ENCODE measurements around the gene ATF6. TPM values are rescaled to one million over a fixed set of nuclear protein-coding genes. Genes with fewer than 3 reads are reported as not detected.
A peak's percentile ranks its signal among the peaks of the same experiment; 100 is the strongest.

The ATF6 gene
- total RNA-seq, 2 experiments from 2014 or later: 16.2 to 17.1 TPM

DNA sequence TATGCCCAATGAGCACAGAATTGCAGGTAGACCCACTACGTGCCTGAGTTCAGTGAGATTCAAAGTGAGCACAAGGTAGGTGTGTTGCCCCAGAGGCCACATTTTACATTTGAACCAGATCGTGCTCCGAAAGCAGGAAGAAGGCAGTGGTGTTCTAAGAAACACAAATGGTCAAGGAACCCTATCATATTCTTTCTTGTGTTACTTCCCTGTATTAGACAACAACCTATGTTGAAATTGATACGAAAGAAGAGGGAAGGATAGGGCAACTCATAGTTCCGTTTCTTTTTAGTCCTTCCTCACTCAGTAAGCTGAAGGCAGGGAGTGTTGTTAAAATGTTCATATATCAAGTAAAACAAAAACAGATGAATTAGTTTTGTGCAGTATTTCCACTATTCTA lies 223.7 kb downstream of the ATF6 start:
- H3K9me3 ChIP-seq (ENCODE audit: control insufficient read depth in 1 of 2, insufficient read depth in 1 of 2, low read length in 2 of 2): peaks cover 6 to 15% of the 10 kb centered on the region in 2 experiments
- no peak overlapping the region for H3K4me3 ChIP-seq (ENCODE audit: low read length)
- Mint-ChIP-seq H3K4me1 (ENCODE audit: low read depth) (no peaks in the 10 kb centered on the region), H3K27me3 (no peaks in the 10 kb centered on the region), H3K9me3 (peaks cover 3% of the 10 kb centered on the region), H3K27ac (no peak overlapping the region), H3K36me3 (ENCODE audit: low read depth) (no peaks in the 10 kb centered on the region), H3K4me3 (no peak overlapping the region)
- POLR2A ChIA-PET: no interaction called here
- H3K27me3 ChIP-seq (ENCODE audit: control insufficient read depth in 1 of 2, insufficient read depth in 2 of 2, low read length in 2 of 2): no peaks in the 10 kb centered on the region
- no peak for ATAC-seq (ENCODE audit: poor library complexity)
- H3K36me3 ChIP-seq (ENCODE audit: insufficient read depth, low read length): no peaks in the 10 kb centered on the region
- no peak overlapping the region for H3K27ac ChIP-seq (ENCODE audit: low read depth in 1 of 2, low read length in 2 of 2)
- CTCF ChIA-PET: no interaction called here
- intact Hi-C loops (cut with DNase I, micrococcal nuclease): no loop called here
- H3K4me1 ChIP-seq (ENCODE audit: insufficient read depth, low read length): no peaks in the 10 kb centered on the region
- TF ChIP-seq, protein P1, sequence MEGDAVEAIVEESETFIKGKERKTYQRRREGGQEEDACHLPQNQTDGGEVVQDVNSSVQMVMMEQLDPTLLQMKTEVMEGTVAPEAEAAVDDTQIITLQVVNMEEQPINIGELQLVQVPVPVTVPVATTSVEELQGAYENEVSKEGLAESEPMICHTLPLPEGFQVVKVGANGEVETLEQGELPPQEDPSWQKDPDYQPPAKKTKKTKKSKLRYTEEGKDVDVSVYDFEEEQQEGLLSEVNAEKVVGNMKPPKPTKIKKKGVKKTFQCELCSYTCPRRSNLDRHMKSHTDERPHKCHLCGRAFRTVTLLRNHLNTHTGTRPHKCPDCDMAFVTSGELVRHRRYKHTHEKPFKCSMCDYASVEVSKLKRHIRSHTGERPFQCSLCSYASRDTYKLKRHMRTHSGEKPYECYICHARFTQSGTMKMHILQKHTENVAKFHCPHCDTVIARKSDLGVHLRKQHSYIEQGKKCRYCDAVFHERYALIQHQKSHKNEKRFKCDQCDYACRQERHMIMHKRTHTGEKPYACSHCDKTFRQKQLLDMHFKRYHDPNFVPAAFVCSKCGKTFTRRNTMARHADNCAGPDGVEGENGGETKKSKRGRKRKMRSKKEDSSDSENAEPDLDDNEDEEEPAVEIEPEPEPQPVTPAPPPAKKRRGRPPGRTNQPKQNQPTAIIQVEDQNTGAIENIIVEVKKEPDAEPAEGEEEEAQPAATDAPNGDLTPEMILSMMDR (IDR thresholded peaks at IDR 0.05): no peak
- DNase-seq: peak in 2 of 14 experiments; percentile 3 to 4

DNA sequence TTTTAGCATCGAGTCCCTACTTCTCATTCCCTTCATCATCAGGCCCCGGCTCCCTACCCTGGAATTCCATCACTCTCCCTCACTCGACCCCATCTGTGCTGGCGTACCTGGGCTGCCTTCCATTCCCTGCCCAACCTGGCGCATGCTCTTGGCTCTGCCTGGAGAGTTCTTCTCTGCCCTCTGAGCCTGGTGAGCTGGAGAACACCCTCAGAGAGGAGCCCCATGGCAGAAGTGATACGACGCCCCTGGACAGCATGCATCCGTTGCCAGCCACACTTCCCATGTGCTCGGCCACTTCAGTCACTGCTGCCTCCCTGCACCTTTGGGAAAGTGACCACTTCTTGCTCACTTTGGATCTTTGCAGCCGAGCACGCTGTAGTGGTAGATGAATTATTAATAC lies 227.5 kb downstream of the ATF6 start:
- CTCF ChIA-PET: no interaction called here
- intact Hi-C loops (cut with DNase I, micrococcal nuclease): no loop called here

DNA sequence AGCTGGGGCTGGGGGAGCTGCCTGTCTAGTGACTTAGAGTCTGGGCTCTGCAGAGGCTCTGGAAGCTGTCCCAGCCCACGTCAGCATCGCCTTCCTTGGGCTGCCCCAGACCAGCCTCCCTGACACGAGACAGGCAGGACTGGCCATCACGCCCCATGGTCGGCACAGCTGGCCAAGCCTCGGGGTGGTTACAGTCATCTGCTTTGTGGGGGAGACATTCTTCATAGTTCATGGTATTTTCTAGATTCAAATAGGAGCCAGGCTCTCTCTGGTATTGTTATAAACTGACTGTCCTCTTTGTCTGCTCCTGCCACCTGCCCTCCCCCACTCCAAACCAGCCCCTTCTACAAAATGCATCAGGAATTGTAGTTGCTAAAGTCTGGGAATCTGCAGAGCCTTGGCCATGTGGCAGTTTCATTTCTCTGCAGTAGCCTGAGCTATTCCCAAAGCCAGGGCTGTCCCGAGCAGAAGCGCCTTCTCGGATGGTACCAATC lies 228.1 kb downstream of the ATF6 start:
- H3K36me3 Mint-ChIP-seq (ENCODE audit: low read depth): no peaks in the 10 kb centered on the region
- POLR2A ChIA-PET: interaction anchor here (1.6 kb wide), 1 partner anchor 15 kb away, joined by 3 read pairs; no protein-coding TSS in a partner anchor
- CTCF ChIA-PET: no interaction called here
- no peak overlapping the region for H3K27ac Mint-ChIP-seq
- Histone ChIP-seq H3K4me1 (ENCODE audit: insufficient read depth, low read length) (no peaks in the 10 kb centered on the region), H3K36me3 (ENCODE audit: insufficient read depth, low read length) (no peaks in the 10 kb centered on the region), H3K4me3 (ENCODE audit: low read length) (no peak overlapping the region), H3K9me3 (ENCODE audit: control insufficient read depth in 1 of 2, insufficient read depth in 1 of 2, low read length in 2 of 2) (peaks cover 0 to 5% of the 10 kb centered on the region in 2 experiments), H3K27ac (ENCODE audit: low read depth in 1 of 2, low read length in 2 of 2) (no peak overlapping the region), H3K27me3 (ENCODE audit: control insufficient read depth in 1 of 2, insufficient read depth in 2 of 2, low read length in 2 of 2) (no peaks in the 10 kb centered on the region)
- no peak overlapping the region for H3K4me3 Mint-ChIP-seq
- H3K27me3 Mint-ChIP-seq: no peaks in the 10 kb centered on the region
- H3K9me3 Mint-ChIP-seq: no peaks in the 10 kb centered on the region
- intact Hi-C loops (cut with DNase I, micrococcal nuclease): no loop called here
- TF ChIP-seq, protein P1 (IDR thresholded peaks at IDR 0.05): no peak
- DNase-seq: no peak
- H3K4me1 Mint-ChIP-seq (ENCODE audit: low read depth): no peaks in the 10 kb centered on the region
- no peak for ATAC-seq (ENCODE audit: poor library complexity)

More for the DNA sequence above, 227.5 kb downstream of the ATF6 start:
- Histone ChIP-seq H3K9me3 (ENCODE audit: control insufficient read depth in 1 of 2, insufficient read depth in 1 of 2, low read length in 2 of 2) (peaks cover 0 to 5% of the 10 kb centered on the region in 2 experiments), H3K4me3 (ENCODE audit: low read length) (no peak overlapping the region), H3K36me3 (ENCODE audit: insufficient read depth, low read length) (no peaks in the 10 kb centered on the region), H3K27ac (ENCODE audit: low read depth in 1 of 2, low read length in 2 of 2) (no peak overlapping the region), H3K27me3 (ENCODE audit: control insufficient read depth in 1 of 2, insufficient read depth in 2 of 2, low read length in 2 of 2) (no peaks in the 10 kb centered on the region), H3K4me1 (ENCODE audit: insufficient read depth, low read length) (no peaks in the 10 kb centered on the region)
- Mint-ChIP-seq H3K4me1 (ENCODE audit: low read depth) (no peaks in the 10 kb centered on the region), H3K27me3 (no peaks in the 10 kb centered on the region), H3K4me3 (no peak overlapping the region), H3K36me3 (ENCODE audit: low read depth) (no peaks in the 10 kb centered on the region), H3K9me3 (no peaks in the 10 kb centered on the region), H3K27ac (no peak overlapping the region)
- POLR2A ChIA-PET: no interaction called here
- TF ChIP-seq, protein P1 (IDR thresholded peaks at IDR 0.05): no peak
- DNase-seq (no peak), ATAC-seq (ENCODE audit: poor library complexity) (no peak)
